Lung (tissue), 16 donors: ENCODE results near the gene FOXO4. TPM values are rescaled to one million over a fixed set of nuclear protein-coding genes. Genes with fewer than 3 reads are reported as not detected.
"Not testable (repeated sequence)": the region's sequence is repeated elsewhere in the genome, so short reads cannot be mapped to it uniquely, and the experiment has no call there.

Source experiments
- ATAC-seq: fragments of 200-7000 bp; cut with Tn5 transposase; one replicate; pipeline ENCODE4 v1.9.1; 2020; ENCODE audit warnings: moderate number of reproducible peaks; ENCODE audit not compliant: insufficient read depth, low FRiP score
- DNase-seq, 3 donors: peaks; one replicate each; pipeline ENCODE4 v3.0.0-alpha.2; 2013 to 2017
- H3K27ac ChIP-seq, 2 donors: one replicate each; pipeline ENCODE4 v1.5.1; 2013; ENCODE audit warnings: mild to moderate bottlenecking in 2 of 2, moderate library complexity in 2 of 2, control low read depth in 1 of 2, inconsistent platforms in 1 of 2, low read depth in 1 of 2, low read length in 1 of 2
- H3K27me3 ChIP-seq, 3 donors: one replicate each; pipeline ENCODE4 v1.5.1; 2013; ENCODE audit warnings: low read length in 2 of 3; ENCODE audit not compliant: control insufficient read depth in 3 of 3, insufficient read depth in 3 of 3
- H3K36me3 ChIP-seq, 4 donors: one replicate each; pipeline ENCODE4 v1.5.1; 2013; ENCODE audit warnings: low read length in 4 of 4, mild to moderate bottlenecking in 1 of 4, moderate library complexity in 1 of 4; ENCODE audit not compliant: control insufficient read depth in 4 of 4, insufficient read depth in 4 of 4
- H3K4me1 ChIP-seq, 5 donors: one replicate each; pipeline ENCODE4 v1.5.1; 2013; ENCODE audit warnings: low read length in 5 of 5, mild to moderate bottlenecking in 2 of 5, moderate library complexity in 1 of 5; ENCODE audit not compliant: control insufficient read depth in 5 of 5, insufficient read depth in 5 of 5
- H3K4me3 ChIP-seq: one replicate; pipeline ENCODE4 v1.5.1; 2013; ENCODE audit warnings: mild to moderate bottlenecking, control low read depth, moderate library complexity
- H3K9ac ChIP-seq, 2 donors: one replicate each; pipeline ENCODE4 v1.5.1; 2013; ENCODE audit warnings: low read length in 2 of 2, control low read depth in 1 of 2; ENCODE audit not compliant: insufficient read depth in 1 of 2
- H3K9me3 ChIP-seq, 4 donors: one replicate each; pipeline ENCODE4 v1.5.1; 2013; ENCODE audit warnings: low read length in 3 of 4, mild to moderate bottlenecking in 1 of 4, moderate library complexity in 1 of 4; ENCODE audit not compliant: control insufficient read depth in 4 of 4, insufficient read depth in 3 of 4
- CTCF ChIP-seq: IDR thresholded peaks from 2 replicates; pipeline ENCODE4 v1.5.1; 2012; ENCODE audit warnings: mild to moderate bottlenecking; ENCODE audit errors: control extremely low read depth, extremely low read depth
- WGBS, 2 donors: extraction: QIAGEN DNeasy Blood & Tissue Kit; methylation state at CpG; one replicate each; pipeline ENCODE4 v1.1.7; 2013; 5-methylcytosine and 5-hydroxymethylcytosine counted together
- long read RNA-seq, 5 donors: transcript quantifications; one replicate each; lab custom pipeline, GENCODE V29; 2026
- polyA plus RNA-seq, 2 donors: library from polyadenylated mRNA; stranded (reverse); fragments of 200-250 nt; gene quantifications; one replicate each; pipeline ENCODE4 v1.2.1, GENCODE V29; 2013
- total RNA-seq, 2 donors: library from RNA; depleted of rRNA in 1 of 2; stranded (reverse); fragments of >200 nt in 1 of 2; gene quantifications; one replicate each; pipeline ENCODE4 v1.2.1, GENCODE V29; 2014 to 2021
- donor health status: control.
- donor health status: control.
- donor health status: Bipolar disorder and iron deficiency.
- donor health status: healthy.
- donor health status: DM: yes; HTN: yes; CAD: no.

Gene FOXO4
- total RNA-seq (10 to 100 TPM; 13.9 to 16.3 TPM), polyA plus RNA-seq (10 to 100 TPM in 1 of 2 donors, 1 to 10 TPM in 1; 9.4 to 10.8 TPM)
- long read RNA-seq, donor 1 = 0 reads
- long read RNA-seq, donor 2, partial matches to known transcripts = 5 of 5 reads
- long read RNA-seq, donor 2, other reads (novel, unspliced or antisense) = 0 of 5 reads
- long read RNA-seq, donor 3, partial matches to known transcripts = 0 of 1 reads
- long read RNA-seq, donor 3, other reads (novel, unspliced or antisense) = 0 of 1 reads
- long read RNA-seq, donor 4 = 0 reads
- long read RNA-seq, donor 5 = 0 reads

GRCh38 chrX:71095555-71095980 is at the start of gene FOXO4:
Gene FOXO4 (plus strand): TSS chrX:71095851. CDS start chrX:71096529, 678 bp downstream.
- Histone ChIP-seq H3K27ac (peak within 1 kb of the TSS; percentile 59 to 81), H3K36me3 (no peaks in the 10 kb centered on the region), H3K9me3 (peaks cover 0 to 2% (median 0%) of the 10 kb centered on the region in 4 donors), H3K4me3 (peak within 1 kb of the TSS; percentile 58), H3K4me1 (peaks cover 0 to 23% (median 0%) of the 10 kb centered on the region in 5 donors), H3K9ac (peak within 1 kb of the TSS in 1 of 2 donors; percentile 92), H3K27me3 (no peaks in the 10 kb centered on the region)
- 1 to 10% methylated on average over 29 of the region's 29 CpGs for WGBS, 2 donors
- TF ChIP-seq CTCF = no peak
- ATAC-seq = peak; percentile 84
- DNase-seq = peak; percentile 93 to 94 (median 93)

GRCh38 chrX:71047891-71048290 is 47.8 kb upstream of the FOXO4 start:
- H3K36me3 ChIP-seq, H3K4me3 ChIP-seq, H3K9ac ChIP-seq, H3K4me1 ChIP-seq, H3K27ac ChIP-seq, ATAC-seq, H3K9me3 ChIP-seq, H3K27me3 ChIP-seq, DNase-seq: not testable (repeated sequence)
- 85 to 100% methylated on average over 2 to 3 of the region's 8 CpGs for WGBS, 2 donors

GRCh38 chrX:71052721-71053120 is 42.9 kb upstream of the FOXO4 start:
- no peaks in the 10 kb centered on the region for H3K9me3 ChIP-seq
- DNase-seq (no peak), ATAC-seq (no peak)
- H3K4me1 ChIP-seq = peaks cover 0 to 5% (median 0%) of the 10 kb centered on the region in 5 donors
- no peak for TF ChIP-seq CTCF
- no peaks in the 10 kb centered on the region for H3K27me3 ChIP-seq
- H3K27ac ChIP-seq = no peak overlapping the region
- H3K4me3 ChIP-seq = no peak overlapping the region
- H3K36me3 ChIP-seq = peaks cover 0 to under 1% (median 0%) of the 10 kb centered on the region in 4 donors
- no peak overlapping the region for H3K9ac ChIP-seq
- 34 to 71% methylated on average over 4 to 7 of the region's 7 CpGs for WGBS, 2 donors

GRCh38 chrX:71053217-71053621 is 42.4 kb upstream of the FOXO4 start:
- WGBS, 2 donors = 32 to 68% methylated on average over 16 to 18 of the region's 18 CpGs
- Histone ChIP-seq H3K9me3 (no peaks in the 10 kb centered on the region), H3K27me3 (no peaks in the 10 kb centered on the region), H3K9ac (no peak overlapping the region), H3K4me1 (peaks cover 0 to 5% (median 0%) of the 10 kb centered on the region in 5 donors), H3K27ac (no peak overlapping the region), H3K36me3 (peaks cover 0 to 3% (median 0%) of the 10 kb centered on the region in 4 donors), H3K4me3 (no peak overlapping the region)
- TF ChIP-seq CTCF = no peak
- peak; percentile 40 to 54 (median 42) for DNase-seq
- ATAC-seq = no peak
